SK-N-SH treated with all-trans-retinoic acid at 6 μM for 48 hours (cell line): ENCODE data around the gene ARHGAP8.

Source experiments
- BACH2 ChIP-seq: fragments of 250-450 bp; sonication (Bioruptor Pico); IDR thresholded peaks from 2 replicates; pipeline ENCODE4 v1.9.0; 2021; ENCODE audit warnings: mild to moderate bottlenecking, borderline replicate concordance
- CSDC2 ChIP-seq: fragments of 250-450 bp; sonication (Bioruptor Pico); IDR thresholded peaks from 2 replicates; pipeline ENCODE4 v1.5.0; 2020; ENCODE audit warnings: mild to moderate bottlenecking, moderate library complexity
- ESRRG ChIP-seq: fragments of 250-450 bp; sonication (Bioruptor Pico); IDR thresholded peaks from 2 replicates; pipeline ENCODE4 v1.6.1; 2021; ENCODE audit warnings: mild to moderate bottlenecking
- GLIS3 ChIP-seq: fragments of 250-450 bp; sonication (Bioruptor Pico); IDR thresholded peaks from 2 replicates; pipeline ENCODE4 v1.5.0; 2020; ENCODE audit warnings: mild to moderate bottlenecking, moderate library complexity
- ISL1 ChIP-seq: fragments of 250-450 bp; sonication (Bioruptor Pico); IDR thresholded peaks from 2 replicates; pipeline ENCODE4 v2.1.2; 2022; ENCODE audit warnings: mild to moderate bottlenecking, moderate library complexity
- OSR1 ChIP-seq: fragments of 250-450 bp; sonication (Bioruptor Pico); IDR thresholded peaks from 2 replicates; pipeline ENCODE4 v1.8.0; 2022; ENCODE audit warnings: moderate library complexity, mild to moderate bottlenecking, inconsistent platforms
- PATZ1 ChIP-seq: fragments of 250-450 bp; sonication (Bioruptor Pico); IDR thresholded peaks from 2 replicates; pipeline ENCODE4 v1.8.0; 2020; ENCODE audit warnings: mild to moderate bottlenecking, moderate library complexity, borderline replicate concordance
- POU6F1 ChIP-seq: fragments of 250-450 bp; sonication (Bioruptor Pico); IDR thresholded peaks from 2 replicates; pipeline ENCODE4 v1.8.0; 2021; ENCODE audit warnings: low read depth, mild to moderate bottlenecking, moderate library complexity, borderline replicate concordance
- ZFP30 ChIP-seq: fragments of 450-650 bp; formaldehyde crosslinking; IDR thresholded peaks from 2 replicates; pipeline ENCODE4 v1.5.0; 2022; ENCODE audit warnings: mild to moderate bottlenecking, moderate library complexity

DNA sequence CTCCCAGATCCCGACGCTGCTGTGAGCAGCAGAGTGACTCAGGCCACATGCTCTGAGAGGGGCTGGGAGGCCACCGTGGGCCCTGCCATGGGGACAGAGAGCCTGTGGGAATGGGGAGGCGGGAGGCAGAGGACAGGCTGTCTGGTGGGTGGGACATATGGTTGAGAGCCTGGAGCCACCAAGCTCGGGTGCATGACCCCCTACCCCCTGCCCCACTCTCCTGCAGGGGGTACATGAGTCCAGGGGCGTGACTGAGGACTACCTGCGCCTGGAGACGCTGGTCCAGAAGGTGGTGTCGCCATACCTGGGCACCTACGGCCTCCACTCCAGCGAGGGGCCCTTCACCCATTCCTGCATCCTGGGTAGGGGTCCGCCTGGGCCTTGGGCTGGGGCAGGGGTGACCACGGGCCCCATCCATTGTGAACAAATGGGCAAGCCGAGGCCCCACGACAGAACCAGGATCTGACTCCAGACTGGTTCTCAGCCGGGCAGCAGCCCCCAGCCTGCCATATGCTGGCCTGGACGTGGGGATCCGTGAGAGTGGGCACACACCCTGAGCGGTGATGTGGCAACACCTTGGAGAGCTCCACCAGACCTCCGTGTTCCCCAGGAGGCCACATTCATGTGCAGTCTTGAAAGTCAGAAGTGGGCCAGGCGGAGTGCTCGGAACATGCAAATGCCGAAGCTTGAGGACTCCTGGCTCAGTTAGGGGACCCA, 17.4 kb upstream of the ARHGAP8 start:
- TF ChIP-seq ISL1 (CRISPR knock-in tag) (no peak), ESRRG (no peak), OSR1 (CRISPR knock-in tag) (no peak), ZFP30 (CRISPR knock-in tag) (no peak), POU6F1 (CRISPR knock-in tag) (no peak), GLIS3 (CRISPR knock-in tag) (no peak), CSDC2 (CRISPR knock-in tag) (no peak), PATZ1 (CRISPR knock-in tag) (no peak), BACH2 (no peak)
